OCI-LY1 (cell line): ENCODE measurements around the gene TBX10.

Experiments
- H2AFZ ChIP-seq: fragments of 200-600 bp; sonication (generic), shearing (Covaris generic); 2 replicates; pipeline ENCODE4 v1.6.0; 2014; ENCODE audit warnings: antibody characterized with exemption, mild to moderate bottlenecking, low read length
- H3F3A ChIP-seq: fragments of 200-600 bp; sonication (generic), shearing (Covaris generic); 2 replicates; pipeline ENCODE4 v1.6.0; 2014; ENCODE audit warnings: mild to moderate bottlenecking, antibody characterized with exemption, low read length, moderate library complexity; ENCODE audit not compliant: insufficient read depth
- H3K27ac ChIP-seq: fragments of 200-600 bp; sonication (generic); 2 replicates; pipeline ENCODE4 v1.5.1; 2014; ENCODE audit warnings: low read length, mixed run types, mild to moderate bottlenecking, low read depth; ENCODE audit not compliant: poor library complexity, severe bottlenecking
- H3K27me3 ChIP-seq: fragments of 200-600 bp; sonication (generic); 2 replicates; pipeline ENCODE4 v1.6.0; 2014; ENCODE audit warnings: antibody characterized with exemption, mild to moderate bottlenecking, low read length, moderate library complexity; ENCODE audit not compliant: insufficient read depth
- H3K36me3 ChIP-seq: fragments of 200-600 bp; sonication (generic); 2 replicates; pipeline ENCODE4 v1.6.1; 2014; ENCODE audit warnings: mild to moderate bottlenecking, antibody characterized with exemption, low read length, moderate library complexity, mixed read lengths; ENCODE audit not compliant: insufficient read depth
- H3K4me1 ChIP-seq: fragments of 200-600 bp; sonication (generic); 2 replicates; pipeline ENCODE4 v1.5.1; 2014; ENCODE audit warnings: mild to moderate bottlenecking, low read length, moderate library complexity; ENCODE audit not compliant: insufficient read depth, severe bottlenecking
- H3K4me2 ChIP-seq: fragments of 200-600 bp; sonication (generic), shearing (Covaris generic); 2 replicates; pipeline ENCODE4 v1.6.1; 2014; ENCODE audit warnings: low read length
- H3K4me3 ChIP-seq: fragments of 200-600 bp; sonication (generic); 2 replicates; pipeline ENCODE4 v1.5.1; 2014; ENCODE audit warnings: low read length, low read depth, mild to moderate bottlenecking, mixed read lengths; ENCODE audit not compliant: poor library complexity, severe bottlenecking
- H3K79me2 ChIP-seq: fragments of 200-600 bp; shearing (Covaris generic); 2 replicates; pipeline ENCODE4 v1.6.1; 2016; ENCODE audit warnings: mixed run types, low read length, mixed read lengths; ENCODE audit not compliant: insufficient read depth
- H3K9ac ChIP-seq: fragments of 200-600 bp; sonication (generic), shearing (Covaris generic); 2 replicates; pipeline ENCODE4 v1.6.1; 2014; ENCODE audit warnings: mild to moderate bottlenecking, low read length, mixed read lengths
- H3K9me2 ChIP-seq: fragments of 200-600 bp; sonication (generic), shearing (Covaris generic); 2 replicates; pipeline ENCODE4 v1.6.1; 2014; ENCODE audit warnings: low read depth, mild to moderate bottlenecking, low read length, mixed read lengths
- H3K9me3 ChIP-seq: fragments of 200-600 bp; shearing (Covaris generic); 2 replicates; pipeline ENCODE4 v1.6.1; 2014; ENCODE audit warnings: low read length, mixed read lengths
- H4K20me1 ChIP-seq: fragments of 200-600 bp; sonication (generic), shearing (Covaris generic); 2 replicates; pipeline ENCODE4 v1.6.0; 2016; ENCODE audit warnings: mild to moderate bottlenecking, low read length; ENCODE audit not compliant: insufficient read depth
- EZH2 ChIP-seq: fragments of 200-600 bp; sonication (generic), shearing (Covaris generic); IDR thresholded peaks from 2 replicates; pipeline ENCODE4 v1.8.0; 2017; ENCODE audit warnings: borderline replicate concordance, mixed run types, mild to moderate bottlenecking, antibody characterized with exemption, low read length, moderate library complexity, mixed read lengths
- TF ChIP-seq, protein P1 (sequence below): fragments of 200-600 bp; sonication (generic), shearing (Covaris generic); IDR thresholded peaks from 2 replicates; pipeline ENCODE4 v1.5.1; 2017; ENCODE audit warnings: mild to moderate bottlenecking, antibody characterized with exemption, low read length, moderate library complexity, mixed read lengths

The TBX10 gene

GRCh38 chr11:67646535-67647336 is 7.2 kb upstream of the TBX10 start:
- Histone ChIP-seq H3K9me3 (peaks cover 3% of the 10 kb centered on the region; the same call in 1 of the 2 replicates), H3K9ac (no peak overlapping the region; the same call in 1 of the 2 replicates), H3K36me3 (no peaks in the 10 kb centered on the region; the same call in 1 of the 2 replicates), H3K4me1 (peaks cover 52% of the 10 kb centered on the region), H3K27ac (peak overlapping the region; percentile 87), H2AFZ (no peak overlapping the region), H3F3A (no peaks in the 10 kb centered on the region), H3K79me2 (no peaks in the 10 kb centered on the region), H4K20me1 (no peaks in the 10 kb centered on the region), H3K4me2 (peak overlapping the region; percentile 39; the same call in 1 of the 2 replicates), H3K9me2 (no peaks in the 10 kb centered on the region), H3K4me3 (no peak overlapping the region), H3K27me3 (peaks cover 4% of the 10 kb centered on the region; the same call in 1 of the 2 replicates)
- no peak for TF ChIP-seq EZH2
- TF ChIP-seq, protein P1, sequence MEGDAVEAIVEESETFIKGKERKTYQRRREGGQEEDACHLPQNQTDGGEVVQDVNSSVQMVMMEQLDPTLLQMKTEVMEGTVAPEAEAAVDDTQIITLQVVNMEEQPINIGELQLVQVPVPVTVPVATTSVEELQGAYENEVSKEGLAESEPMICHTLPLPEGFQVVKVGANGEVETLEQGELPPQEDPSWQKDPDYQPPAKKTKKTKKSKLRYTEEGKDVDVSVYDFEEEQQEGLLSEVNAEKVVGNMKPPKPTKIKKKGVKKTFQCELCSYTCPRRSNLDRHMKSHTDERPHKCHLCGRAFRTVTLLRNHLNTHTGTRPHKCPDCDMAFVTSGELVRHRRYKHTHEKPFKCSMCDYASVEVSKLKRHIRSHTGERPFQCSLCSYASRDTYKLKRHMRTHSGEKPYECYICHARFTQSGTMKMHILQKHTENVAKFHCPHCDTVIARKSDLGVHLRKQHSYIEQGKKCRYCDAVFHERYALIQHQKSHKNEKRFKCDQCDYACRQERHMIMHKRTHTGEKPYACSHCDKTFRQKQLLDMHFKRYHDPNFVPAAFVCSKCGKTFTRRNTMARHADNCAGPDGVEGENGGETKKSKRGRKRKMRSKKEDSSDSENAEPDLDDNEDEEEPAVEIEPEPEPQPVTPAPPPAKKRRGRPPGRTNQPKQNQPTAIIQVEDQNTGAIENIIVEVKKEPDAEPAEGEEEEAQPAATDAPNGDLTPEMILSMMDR, result 0 out of 2 replicates have a peak, but pooled peaks have one; percentile 16

- Histone ChIP-seq H3F3A (no peaks in the 10 kb centered on the region), H3K9me3 (peaks cover 3% of the 10 kb centered on the region; the same call in 1 of the 2 replicates), H3K9me2 (no peaks in the 10 kb centered on the region), H4K20me1 (no peaks in the 10 kb centered on the region), H3K4me3 (no peak overlapping the region), H2AFZ (no peak overlapping the region), H3K79me2 (no peaks in the 10 kb centered on the region), H3K27me3 (peaks cover 4% of the 10 kb centered on the region; the same call in 1 of the 2 replicates), H3K36me3 (no peaks in the 10 kb centered on the region; the same call in 1 of the 2 replicates), H3K27ac (peak overlapping the region; percentile 52), H3K4me1 (peaks cover 52% of the 10 kb centered on the region), H3K9ac (no peak overlapping the region; the same call in 1 of the 2 replicates), H3K4me2 (peak overlapping the region; percentile 5; the same call in 1 of the 2 replicates)
- TF ChIP-seq, protein P1, result peak; percentile 40
- TF ChIP-seq EZH2, result no peak
Measured at GRCh38 chr11:67645521-67646461, 6.2 kb upstream of the TBX10 start.
